Gastrocnemius medialis (tissue), 4 donors: ENCODE measurements around the gene AIMP1. TPM values are rescaled to one million over a fixed set of nuclear protein-coding genes. Genes with fewer than 3 reads are reported as not detected.

Experiments
- ATAC-seq, 2 donors: fragments of 150-250 bp; one replicate each; pipeline ENCODE4 v1.9.1; 2016
- DNase-seq, 2 donors: peaks; one replicate each; pipeline ENCODE4 v3.0.0-alpha.2; 2019
- H3K27ac ChIP-seq, 4 donors: fragments of 200-600 bp; sonication (generic); 1 replicate in 1 of 4; 2 replicates in 3 of 4; pipeline ENCODE4 v1.5.1; 2016 to 2018; ENCODE audit warnings: mild to moderate bottlenecking in 2 of 4, moderate library complexity in 1 of 4
- H3K27me3 ChIP-seq, 3 donors: fragments of 200-600 bp; sonication (generic) in 2 of 3; 1 replicate in 1 of 3; 2 replicates in 2 of 3; pipeline versions ENCODE4 v1.5.1 to v1.6.0; 2016 to 2019; ENCODE audit warnings: mild to moderate bottlenecking in 1 of 3, moderate library complexity in 1 of 3
- H3K36me3 ChIP-seq, 2 donors: fragments of 200-600 bp; sonication (generic) in 1 of 2; one replicate each; pipeline ENCODE4 v1.5.1; 2017 to 2018
- H3K4me1 ChIP-seq, 2 donors: fragments of 200-600 bp; sonication (generic) in 1 of 2; one replicate each; pipeline ENCODE4 v1.5.1; 2016 to 2017; ENCODE audit warnings: mild to moderate bottlenecking in 2 of 2
- H3K4me3 ChIP-seq, 4 donors: fragments of 200-600 bp; sonication (generic) in 3 of 4; 1 replicate in 1 of 4; 2 replicates in 3 of 4; pipeline ENCODE4 v1.5.1; 2016 to 2019; ENCODE audit warnings: mild to moderate bottlenecking in 2 of 4
- H3K9me3 ChIP-seq, 3 donors: fragments of 200-600 bp; sonication (generic) in 2 of 3; 1 replicate in 1 of 3; 2 replicates in 2 of 3; pipeline ENCODE4 v1.5.1; 2016 to 2019
- CTCF ChIP-seq, 5 experiments: fragments of 450-650 bp in 3 of 5; fragments of 200-600 bp in 2 of 5; sonication (generic) in 2 of 5; IDR thresholded peaks in 4 of 5; conservative IDR thresholded peaks in 1 of 5; 1 replicate in 4 of 5; 2 replicates in 1 of 5; pipeline ENCODE4 v1.5.1; 2016 to 2019; ENCODE audit warnings: antibody characterized with exemption in 5 of 5, mild to moderate bottlenecking in 3 of 5, moderate library complexity in 3 of 5
- POLR2A ChIP-seq, 2 donors: fragments of 450-650 bp; IDR thresholded peaks; one replicate each; pipeline ENCODE4 v1.6.1; 2017; ENCODE audit warnings: antibody characterized with exemption in 2 of 2, mild to moderate bottlenecking in 2 of 2, moderate library complexity in 2 of 2
- in situ Hi-C, 4 donors: fragments of 200-750 bp; cut with MboI; loops; one replicate each; pipeline versions ENCODE4 v1.15.0 to v1.8.0; 2017; ENCODE audit warnings: low sequenced_read_pairs in 4 of 4
- intact Hi-C: fragments of 100-400 bp; cut with DNase I; formaldehyde crosslinking; loops from one replicate; pipeline ENCODE4 v1.15.1; 2023; ENCODE audit warnings: low total_unique reads
- total RNA-seq, 4 donors: library from RNA; depleted of rRNA; stranded (reverse); fragments of >200 nt; gene quantifications; one replicate each; pipeline versions ENCODE4 v1.1.0 to v1.2.3, GENCODE V29; 2016

Gene AIMP1
- total RNA-seq, 4 donors from 2014 or later = 23.2 to 30.0 (median 27.4) TPM

GRCh38 chr4:106312377-106312776 is 4.0 kb upstream of the AIMP1 start:
- no peaks in the 10 kb centered on the region for H3K9me3 ChIP-seq
- H3K4me1 ChIP-seq = peaks cover 11 to 29% of the 10 kb centered on the region in 2 donors
- ATAC-seq (no peak), DNase-seq (no peak)
- no peaks in the 10 kb centered on the region for H3K27me3 ChIP-seq
- H3K4me3 ChIP-seq = no peak overlapping the region
- intact Hi-C loops (no loop called here), in situ Hi-C loops (no loop called here)
- TF ChIP-seq POLR2A (IDR thresholded peaks at IDR 0.05) (no peak), CTCF (IDR thresholded peaks at IDR 0.05 in 4 of 5, conservative IDR thresholded peaks at IDR 0.05 in 1 of 5) (no peak)
- H3K27ac ChIP-seq = peak overlapping the region in 1 of 4 donors; percentile 11
- H3K36me3 ChIP-seq = peaks cover 0 to 9% of the 10 kb centered on the region in 2 donors

DNA sequence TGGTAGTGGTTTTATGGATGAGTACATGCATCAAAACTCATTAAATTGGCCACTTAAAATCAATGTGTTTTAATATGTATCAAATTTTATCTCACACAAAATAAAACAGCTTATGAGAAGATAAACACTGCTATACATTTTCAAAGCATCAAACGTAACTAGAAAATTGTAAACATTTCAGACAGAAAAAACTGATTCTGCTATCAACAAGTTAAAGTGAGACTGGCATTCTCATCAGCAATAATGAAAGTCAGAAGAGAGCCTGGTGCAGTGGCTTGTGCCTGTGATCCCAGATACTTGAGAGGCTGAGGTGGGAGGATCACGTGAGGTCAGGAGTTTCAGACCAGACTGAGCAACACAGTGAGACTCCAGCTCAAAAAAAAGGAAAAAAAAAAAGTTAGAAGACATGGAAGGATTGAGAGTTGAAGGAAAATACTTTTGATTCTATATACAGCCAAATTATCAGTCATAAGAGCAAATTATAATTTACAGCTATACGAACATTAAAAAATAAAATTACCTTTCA is 3.3 kb upstream of the AIMP1 start:
- intact Hi-C loops = no loop called here

GRCh38 chr4:106314960-106315359 is 1.4 kb upstream of the AIMP1 start:
- peak overlapping the region; percentile 89 to 94 (median 91) for H3K4me3 ChIP-seq
- H3K27ac ChIP-seq = peak overlapping the region; percentile 89 to 97 (median 96)
- DNase-seq (no peak), ATAC-seq (no peak)
- H3K9me3 ChIP-seq = no peaks in the 10 kb centered on the region
- in situ Hi-C loops (no loop called here), intact Hi-C loops (loop anchor here (5.0 kb wide), 1 partner anchor 1407 kb away; the partner anchor contains the start of gene PAPSS1)
- H3K4me1 ChIP-seq = peaks cover 30 to 41% of the 10 kb centered on the region in 2 donors
- no peaks in the 10 kb centered on the region for H3K27me3 ChIP-seq
- TF ChIP-seq POLR2A (IDR thresholded peaks at IDR 0.05) (no peak), CTCF (IDR thresholded peaks at IDR 0.05 in 4 of 5, conservative IDR thresholded peaks at IDR 0.05 in 1 of 5) (no peak)
- no peaks in the 10 kb centered on the region for H3K36me3 ChIP-seq

More for the DNA sequence above, 3.3 kb upstream of the AIMP1 start:
- in situ Hi-C loops = no loop called here
- DNase-seq (no peak), ATAC-seq (no peak)
- H3K4me1 ChIP-seq = peaks cover 18 to 36% of the 10 kb centered on the region in 2 donors
- TF ChIP-seq POLR2A (IDR thresholded peaks at IDR 0.05) (no peak), CTCF (IDR thresholded peaks at IDR 0.05 in 4 of 5, conservative IDR thresholded peaks at IDR 0.05 in 1 of 5) (no peak)
- no peaks in the 10 kb centered on the region for H3K9me3 ChIP-seq
- peak overlapping the region in 1 of 4 donors; percentile 11 for H3K27ac ChIP-seq
- H3K36me3 ChIP-seq = peaks cover 0 to 5% of the 10 kb centered on the region in 2 donors
- H3K27me3 ChIP-seq = no peaks in the 10 kb centered on the region
- no peak overlapping the region for H3K4me3 ChIP-seq

- in situ Hi-C loops = no loop called here
- peak overlapping the region; percentile 89 to 97 (median 96) for H3K27ac ChIP-seq
- TF ChIP-seq POLR2A (IDR thresholded peaks at IDR 0.05) (no peak), CTCF (IDR thresholded peaks at IDR 0.05 in 4 of 5, conservative IDR thresholded peaks at IDR 0.05 in 1 of 5) (no peak)
- H3K4me3 ChIP-seq = peak overlapping the region; percentile 89 to 94 (median 91)
- no peaks in the 10 kb centered on the region for H3K9me3 ChIP-seq
- peaks cover 0 to 2% of the 10 kb centered on the region in 2 donors for H3K36me3 ChIP-seq
- peaks cover 30 to 41% of the 10 kb centered on the region in 2 donors for H3K4me1 ChIP-seq
- no peaks in the 10 kb centered on the region for H3K27me3 ChIP-seq
- intact Hi-C loops = loop anchor here (5.0 kb wide), 1 partner anchor 1407 kb away; the partner anchor contains the start of gene PAPSS1
- DNase-seq (no peak), ATAC-seq (peak; percentile 11 to 24)
These were observed 828 bp upstream of the AIMP1 start for GRCh38 chr4:106315476-106315967.
